ENCODE measurements around the gene PHF8.

Gene PHF8

DNA sequence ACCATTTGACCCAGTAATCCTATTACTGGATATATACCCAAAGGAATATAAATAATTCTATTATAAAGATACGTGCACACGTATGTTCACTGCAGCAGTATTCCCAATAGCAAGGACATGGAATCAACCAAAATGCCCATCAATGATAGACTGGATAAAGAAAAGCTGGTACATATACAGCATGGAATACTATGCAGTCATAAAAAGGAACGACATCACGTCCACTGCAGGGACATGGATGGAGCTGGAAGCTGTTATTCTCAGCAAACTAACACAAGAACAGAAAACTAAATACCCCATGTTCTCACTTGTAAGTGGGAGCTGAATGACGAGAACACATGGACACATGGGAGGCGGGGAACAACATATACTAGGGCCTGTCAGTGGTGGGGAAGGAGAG, 69.7 kb downstream of the PHF8 start:
- H3K27ac ChIP-seq (ENCODE audit: low read depth, low read length) = no peak overlapping the region
- no peak overlapping the region for H3K4me3 ChIP-seq (ENCODE audit: low read length)
- no peak overlapping the region for H2BK15ac ChIP-seq (replicated peaks; ENCODE audit: low read depth)
- H3K4ac ChIP-seq (ENCODE audit: low read depth, low read length) = no peak overlapping the region
- no peak overlapping the region for H2AK5ac ChIP-seq (ENCODE audit: low read length)
- no peak overlapping the region for H3K56ac ChIP-seq (ENCODE audit: low read length)
- H3K36me3 ChIP-seq (ENCODE audit: control insufficient read depth, insufficient read depth, low read length) = no peaks in the 10 kb centered on the region
- H2BK120ac ChIP-seq (ENCODE audit: low read depth, low read length) = no peak overlapping the region
- H3K23ac ChIP-seq (ENCODE audit: low read length) = no peak overlapping the region
- H2BK5ac ChIP-seq (ENCODE audit: low read length) = no peak overlapping the region
- H3K79me2 ChIP-seq (ENCODE audit: control insufficient read depth, insufficient read depth, low read length) = no peaks in the 10 kb centered on the region
- H3K4me2 ChIP-seq (ENCODE audit: low read length) = no peak overlapping the region
- WGBS (ENCODE audit: extremely low coverage, insufficient coverage, low lambda C conversion rate) = no CpG with 5 or more reads among the region's 6 CpGs
- no peaks in the 10 kb centered on the region for H3K79me1 ChIP-seq (ENCODE audit: low read length)
- no peak for DNase-seq
- no peak overlapping the region for H3K18ac ChIP-seq (ENCODE audit: low read length)
- H3K9ac ChIP-seq (ENCODE audit: low read length) = no peak overlapping the region
- H4K5ac ChIP-seq (ENCODE audit: low read length) = no peak overlapping the region
- H3K27me3 ChIP-seq (ENCODE audit: insufficient read depth, low read length, poor library complexity) = no peaks in the 10 kb centered on the region
- no peaks in the 10 kb centered on the region for H3K4me1 ChIP-seq (ENCODE audit: control insufficient read depth, low read depth, low read length)
- no peak overlapping the region for H4K8ac ChIP-seq (ENCODE audit: low read depth, low read length)

- Histone ChIP-seq H3K4me2 (ENCODE audit: low read length) (no peak overlapping the region), H3K79me2 (ENCODE audit: control insufficient read depth, insufficient read depth, low read length) (no peaks in the 10 kb centered on the region), H3K9ac (ENCODE audit: low read length) (no peak overlapping the region), H3K4me1 (ENCODE audit: control insufficient read depth, low read depth, low read length) (no peaks in the 10 kb centered on the region), H3K4ac (ENCODE audit: low read depth, low read length) (no peak overlapping the region), H3K27ac (ENCODE audit: low read depth, low read length) (no peak overlapping the region), H3K56ac (ENCODE audit: low read length) (no peak overlapping the region), H2BK5ac (ENCODE audit: low read length) (no peak overlapping the region), H3K18ac (ENCODE audit: low read length) (no peak overlapping the region), H2AK5ac (ENCODE audit: low read length) (no peak overlapping the region), H3K36me3 (ENCODE audit: control insufficient read depth, insufficient read depth, low read length) (no peaks in the 10 kb centered on the region), H2BK15ac (replicated peaks; ENCODE audit: low read depth) (no peak overlapping the region), H4K8ac (ENCODE audit: low read depth, low read length) (no peak overlapping the region), H3K4me3 (ENCODE audit: low read length) (no peak overlapping the region), H3K27me3 (ENCODE audit: insufficient read depth, low read length, poor library complexity) (no peaks in the 10 kb centered on the region), H3K23ac (ENCODE audit: low read length) (no peak overlapping the region), H2BK120ac (ENCODE audit: low read depth, low read length) (no peak overlapping the region), H4K5ac (ENCODE audit: low read length) (no peak overlapping the region), H3K79me1 (ENCODE audit: low read length) (no peaks in the 10 kb centered on the region)
- no peak for DNase-seq
- no CpG with 5 or more reads among the region's 3 CpGs for WGBS (ENCODE audit: extremely low coverage, insufficient coverage, low lambda C conversion rate)
Measured at GRCh38 chrX:53969540-53969939, 74.7 kb downstream of the PHF8 start.

DNA sequence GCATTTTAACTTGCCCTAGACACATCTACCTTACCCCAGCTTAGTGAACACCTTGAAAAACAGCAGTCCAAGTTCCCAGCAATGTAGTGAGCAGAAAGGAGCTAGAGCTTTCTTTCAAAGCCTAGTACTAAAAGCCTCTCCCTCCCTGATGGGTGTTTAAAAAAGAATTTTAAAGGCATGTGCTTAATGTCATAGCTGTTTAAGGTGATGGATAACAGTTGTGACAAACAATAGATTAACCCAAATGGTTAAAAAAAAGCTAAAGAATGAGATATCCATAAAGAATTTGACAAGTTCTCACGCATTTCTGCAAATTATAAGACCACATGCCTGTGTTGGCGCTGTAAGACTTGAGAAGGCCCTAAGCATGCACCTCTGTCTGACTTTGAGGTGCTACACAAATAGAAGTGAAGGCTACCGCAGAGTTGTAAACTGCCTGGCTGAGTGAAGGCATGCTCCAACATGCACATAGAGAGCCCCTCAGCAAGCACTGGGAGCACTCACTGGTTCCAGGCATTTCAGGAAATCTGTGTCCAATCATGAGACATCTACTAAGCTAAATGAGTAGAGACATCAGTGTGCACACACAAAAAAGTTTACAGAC, 94.0 kb downstream of the PHF8 start:
- H3K4me2 ChIP-seq (ENCODE audit: low read length) = no peak overlapping the region
- WGBS (ENCODE audit: extremely low coverage, insufficient coverage, low lambda C conversion rate) = no CpG with 5 or more reads among the region's 3 CpGs
- H3K79me2 ChIP-seq (ENCODE audit: control insufficient read depth, insufficient read depth, low read length) = no peaks in the 10 kb centered on the region
- no peak overlapping the region for H3K4ac ChIP-seq (ENCODE audit: low read depth, low read length)
- no peak overlapping the region for H2BK15ac ChIP-seq (replicated peaks; ENCODE audit: low read depth)
- no peak overlapping the region for H2BK120ac ChIP-seq (ENCODE audit: low read depth, low read length)
- H3K36me3 ChIP-seq (ENCODE audit: control insufficient read depth, insufficient read depth, low read length) = no peaks in the 10 kb centered on the region
- no peaks in the 10 kb centered on the region for H3K27me3 ChIP-seq (ENCODE audit: insufficient read depth, low read length, poor library complexity)
- no peak overlapping the region for H3K18ac ChIP-seq (ENCODE audit: low read length)
- H3K27ac ChIP-seq (ENCODE audit: low read depth, low read length) = no peak overlapping the region
- DNase-seq = no peak
- H3K79me1 ChIP-seq (ENCODE audit: low read length) = no peaks in the 10 kb centered on the region
- no peak overlapping the region for H4K5ac ChIP-seq (ENCODE audit: low read length)
- H3K23ac ChIP-seq (ENCODE audit: low read length) = no peak overlapping the region
- no peak overlapping the region for H3K56ac ChIP-seq (ENCODE audit: low read length)
- H2AK5ac ChIP-seq (ENCODE audit: low read length) = no peak overlapping the region
- no peak overlapping the region for H3K9ac ChIP-seq (ENCODE audit: low read length)
- no peak overlapping the region for H4K8ac ChIP-seq (ENCODE audit: low read depth, low read length)
- H3K4me3 ChIP-seq (ENCODE audit: low read length) = no peak overlapping the region
- H3K4me1 ChIP-seq (ENCODE audit: control insufficient read depth, low read depth, low read length) = no peaks in the 10 kb centered on the region
- H2BK5ac ChIP-seq (ENCODE audit: low read length) = no peak overlapping the region

DNA sequence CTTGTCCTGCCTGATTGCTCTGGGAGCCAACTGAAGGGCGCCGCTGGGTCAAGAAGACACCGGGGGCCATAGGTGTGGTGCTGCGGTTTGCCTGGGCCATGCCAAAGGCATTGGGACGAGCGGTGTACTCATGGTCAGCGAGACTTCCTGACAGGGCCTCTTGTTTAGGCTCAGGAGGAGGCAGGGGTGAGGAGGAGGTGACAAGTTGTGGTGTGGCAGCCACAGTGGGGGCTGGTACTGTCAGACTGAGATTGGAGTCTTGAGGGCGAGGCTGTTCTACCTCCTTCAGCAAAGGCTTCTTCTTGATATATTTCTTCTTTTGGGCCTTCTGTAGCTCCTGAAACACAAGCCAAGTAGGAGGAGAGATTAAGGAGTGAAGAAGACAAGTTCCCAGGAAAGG, 104.1 kb downstream of the PHF8 start:
- WGBS (ENCODE audit: extremely low coverage, insufficient coverage, low lambda C conversion rate) = no CpG with 5 or more reads among the region's 8 CpGs
- H2BK15ac ChIP-seq (replicated peaks; ENCODE audit: low read depth) = no peak overlapping the region
- H2AK5ac ChIP-seq (ENCODE audit: low read length) = no peak overlapping the region
- no peak overlapping the region for H3K9ac ChIP-seq (ENCODE audit: low read length)
- H3K23ac ChIP-seq (ENCODE audit: low read length) = no peak overlapping the region
- no peak for DNase-seq
- H3K18ac ChIP-seq (ENCODE audit: low read length) = no peak overlapping the region
- no peak overlapping the region for H3K56ac ChIP-seq (ENCODE audit: low read length)
- no peak overlapping the region for H2BK5ac ChIP-seq (ENCODE audit: low read length)
- no peak overlapping the region for H3K4me3 ChIP-seq (ENCODE audit: low read length)
- no peak overlapping the region for H4K8ac ChIP-seq (ENCODE audit: low read depth, low read length)
- no peaks in the 10 kb centered on the region for H3K79me1 ChIP-seq (ENCODE audit: low read length)
- no peak overlapping the region for H3K4me2 ChIP-seq (ENCODE audit: low read length)
- no peak overlapping the region for H4K5ac ChIP-seq (ENCODE audit: low read length)
- H3K4me1 ChIP-seq (ENCODE audit: control insufficient read depth, low read depth, low read length) = no peaks in the 10 kb centered on the region
- H3K27ac ChIP-seq (ENCODE audit: low read depth, low read length) = no peak overlapping the region
- H3K4ac ChIP-seq (ENCODE audit: low read depth, low read length) = no peak overlapping the region
- H2BK120ac ChIP-seq (ENCODE audit: low read depth, low read length) = no peak overlapping the region
- no peaks in the 10 kb centered on the region for H3K79me2 ChIP-seq (ENCODE audit: control insufficient read depth, insufficient read depth, low read length)
- no peaks in the 10 kb centered on the region for H3K27me3 ChIP-seq (ENCODE audit: insufficient read depth, low read length, poor library complexity)
- H3K36me3 ChIP-seq (ENCODE audit: control insufficient read depth, insufficient read depth, low read length) = no peaks in the 10 kb centered on the region

DNA sequence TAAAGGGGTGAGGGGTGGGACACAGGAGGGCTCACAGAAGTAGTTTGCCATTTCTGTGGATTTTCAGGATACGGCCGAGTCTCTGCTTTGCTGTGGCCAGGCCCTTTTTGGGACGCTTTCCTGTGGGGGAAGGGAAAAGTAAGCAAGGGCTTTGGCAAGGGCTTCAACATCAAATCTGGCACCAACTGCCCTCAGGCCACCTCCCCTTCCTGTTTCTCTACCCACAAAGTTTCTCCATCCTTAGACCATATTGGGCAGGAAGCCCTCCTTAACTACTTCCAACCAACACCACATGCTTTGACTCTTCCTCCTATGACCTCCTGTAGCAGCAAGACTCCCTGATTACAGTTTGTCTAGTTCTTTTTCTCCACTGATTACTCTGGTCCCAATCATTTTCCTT, 105.1 kb downstream of the PHF8 start:
- H4K8ac ChIP-seq (ENCODE audit: low read depth, low read length) = no peak overlapping the region
- H2BK15ac ChIP-seq (replicated peaks; ENCODE audit: low read depth) = no peak overlapping the region
- no peak overlapping the region for H4K5ac ChIP-seq (ENCODE audit: low read length)
- no peaks in the 10 kb centered on the region for H3K4me1 ChIP-seq (ENCODE audit: control insufficient read depth, low read depth, low read length)
- DNase-seq = no peak
- no peak overlapping the region for H3K18ac ChIP-seq (ENCODE audit: low read length)
- H3K27ac ChIP-seq (ENCODE audit: low read depth, low read length) = no peak overlapping the region
- H2BK5ac ChIP-seq (ENCODE audit: low read length) = no peak overlapping the region
- no peak overlapping the region for H2BK120ac ChIP-seq (ENCODE audit: low read depth, low read length)
- H3K4ac ChIP-seq (ENCODE audit: low read depth, low read length) = no peak overlapping the region
- H3K23ac ChIP-seq (ENCODE audit: low read length) = no peak overlapping the region
- H3K4me2 ChIP-seq (ENCODE audit: low read length) = no peak overlapping the region
- no peak overlapping the region for H3K56ac ChIP-seq (ENCODE audit: low read length)
- H3K79me1 ChIP-seq (ENCODE audit: low read length) = no peaks in the 10 kb centered on the region
- no peak overlapping the region for H3K4me3 ChIP-seq (ENCODE audit: low read length)
- no peaks in the 10 kb centered on the region for H3K79me2 ChIP-seq (ENCODE audit: control insufficient read depth, insufficient read depth, low read length)
- no peak overlapping the region for H2AK5ac ChIP-seq (ENCODE audit: low read length)
- no CpG with 5 or more reads among the region's 3 CpGs for WGBS (ENCODE audit: extremely low coverage, insufficient coverage, low lambda C conversion rate)
- no peaks in the 10 kb centered on the region for H3K36me3 ChIP-seq (ENCODE audit: control insufficient read depth, insufficient read depth, low read length)
- no peak overlapping the region for H3K9ac ChIP-seq (ENCODE audit: low read length)
- no peaks in the 10 kb centered on the region for H3K27me3 ChIP-seq (ENCODE audit: insufficient read depth, low read length, poor library complexity)
